Fibroblast of lung (primary cell): ENCODE results near the gene GALR2.

Experiments used
- CTCF ChIP-seq, 2 donors: IDR thresholded peaks in 1 of 2; conservative IDR thresholded peaks in 1 of 2; 1 replicate in 1 of 2; 2 replicates in 1 of 2; pipeline ENCODE4 v1.5.1; 2011 to 2012; ENCODE audit warnings: low read length in 2 of 2, control low read depth in 1 of 2, inconsistent platforms in 1 of 2, low read depth in 1 of 2, mild to moderate bottlenecking in 1 of 2
- EZH2 ChIP-seq: IDR thresholded peaks from 2 replicates; pipeline ENCODE4 v1.5.1; 2012; ENCODE audit warnings: low read length, control low read depth, mild to moderate bottlenecking; ENCODE audit errors: missing control alignments

GRCh38 chr17:76089680-76090516, 15.3 kb downstream of the GALR2 start:
- TF ChIP-seq CTCF (conservative IDR thresholded peaks at IDR 0.05 in 1 of 2, IDR thresholded peaks at IDR 0.05 in 1 of 2; ENCODE audit: low read depth in 1 of 2, low read length in 2 of 2), result no peak
- no peak for TF ChIP-seq EZH2
